GM19193 (cell line): ENCODE data around the gene MN1.

Experiments used
- POLR2A ChIP-seq: IDR thresholded peaks from 4 replicates; pipeline ENCODE4 v1.6.1; 2011; ENCODE audit not compliant: insufficient read depth, insufficient read length; ENCODE audit errors: extremely low read depth

MN1 gene

DNA sequence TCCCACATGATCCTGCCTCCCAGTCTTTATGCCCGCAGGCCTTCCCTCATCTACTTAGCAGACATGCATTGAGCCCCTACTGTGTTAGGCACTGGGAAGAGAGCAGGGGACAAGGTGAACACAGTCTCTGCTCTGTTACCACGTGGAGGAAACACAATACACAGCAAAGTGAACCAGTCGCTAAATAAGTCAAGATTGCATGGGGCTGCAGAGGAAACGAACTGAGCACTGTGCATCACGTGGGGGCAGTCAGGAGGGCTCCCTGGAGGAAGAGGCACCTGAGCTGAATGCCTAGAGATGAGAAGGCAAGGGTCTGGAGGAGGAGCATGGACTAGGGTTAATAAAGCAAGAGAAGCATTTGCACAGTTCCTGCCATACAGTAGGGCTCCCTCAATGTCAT lies 102.7 kb downstream of the MN1 start:
- no peak for TF ChIP-seq POLR2A
